Measurements from ENCODE around the gene ERBB4. TPM values are rescaled to one million over a fixed set of nuclear protein-coding genes. Genes with fewer than 3 reads are reported as not detected.

The ERBB4 gene
- total RNA-seq, 1 donor from 2014 or later = 1.7 TPM

- intact Hi-C loops (cut with DNase I) = no loop called here
- H3K9me3 ChIP-seq = no peaks in the 10 kb centered on the region
- DNase-seq (ENCODE audit: low spot score in 2 of 2) = no peak
Measured at GRCh38 chr2:211404098-211404497, 1134.5 kb downstream of the ERBB4 start.

DNA sequence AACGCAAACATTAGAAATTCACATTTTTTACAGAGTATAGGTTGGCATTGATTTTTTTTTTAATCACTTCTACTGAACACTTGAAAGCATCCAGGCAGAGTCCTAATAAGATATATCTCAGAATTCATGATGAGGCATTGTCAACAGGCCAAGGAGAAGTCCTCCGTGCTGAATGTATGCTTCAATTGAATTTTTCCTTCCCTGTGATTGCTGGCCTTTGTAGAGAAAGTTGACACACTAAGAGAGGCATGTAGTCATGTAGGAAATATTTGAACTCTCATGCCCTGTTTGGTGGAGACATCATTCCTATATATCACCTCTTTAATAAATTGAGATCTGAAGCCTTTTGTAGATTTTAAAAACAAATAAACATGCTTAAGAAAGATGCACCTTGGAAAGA, 1137.3 kb downstream of the ERBB4 start:
- intact Hi-C loops (cut with DNase I) = no loop called here
- Histone ChIP-seq H3K4me3 (no peak overlapping the region), H3K9me3 (no peaks in the 10 kb centered on the region), H3K27me3 (no peaks in the 10 kb centered on the region), H3K27ac (no peak overlapping the region), H3K4me1 (no peaks in the 10 kb centered on the region), H3K36me3 (no peaks in the 10 kb centered on the region)
- TF ChIP-seq CTCF (IDR thresholded peaks at IDR 0.05) = no peak
- DNase-seq (ENCODE audit: low spot score in 2 of 2) = no peak

More at GRCh38 chr2:211404098-211404497, 1134.5 kb downstream of the ERBB4 start:
- Histone ChIP-seq H3K4me1 (no peaks in the 10 kb centered on the region), H3K4me3 (no peak overlapping the region), H3K36me3 (no peaks in the 10 kb centered on the region), H3K27me3 (no peaks in the 10 kb centered on the region), H3K27ac (no peak overlapping the region)
- TF ChIP-seq CTCF (IDR thresholded peaks at IDR 0.05) = no peak

DNA sequence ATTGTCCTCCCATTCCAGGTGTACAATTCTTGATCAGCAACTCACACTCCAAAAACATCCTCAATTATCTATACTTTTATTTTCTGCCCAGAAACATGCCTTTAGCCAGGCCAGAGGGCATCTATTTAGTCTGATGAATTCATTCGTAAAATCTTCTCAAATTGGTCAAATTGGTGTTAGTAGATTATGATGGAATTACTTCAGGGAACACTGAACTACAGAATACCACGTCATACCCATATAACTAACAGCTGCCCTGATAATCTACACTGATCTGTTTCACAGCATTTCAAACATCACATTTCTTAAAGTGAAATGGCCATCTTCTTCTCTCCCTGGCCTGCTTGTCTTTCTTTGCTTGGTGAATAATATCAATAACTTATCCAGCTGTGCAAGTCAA, 1140.8 kb downstream of the ERBB4 start:
- Histone ChIP-seq H3K4me3 (no peak overlapping the region), H3K4me1 (no peaks in the 10 kb centered on the region), H3K9me3 (no peaks in the 10 kb centered on the region), H3K27me3 (no peaks in the 10 kb centered on the region), H3K36me3 (no peaks in the 10 kb centered on the region), H3K27ac (no peak overlapping the region)
- DNase-seq (ENCODE audit: low spot score in 2 of 2) = no peak
- TF ChIP-seq CTCF (IDR thresholded peaks at IDR 0.05) = no peak
- intact Hi-C loops (cut with DNase I) = no loop called here

DNA sequence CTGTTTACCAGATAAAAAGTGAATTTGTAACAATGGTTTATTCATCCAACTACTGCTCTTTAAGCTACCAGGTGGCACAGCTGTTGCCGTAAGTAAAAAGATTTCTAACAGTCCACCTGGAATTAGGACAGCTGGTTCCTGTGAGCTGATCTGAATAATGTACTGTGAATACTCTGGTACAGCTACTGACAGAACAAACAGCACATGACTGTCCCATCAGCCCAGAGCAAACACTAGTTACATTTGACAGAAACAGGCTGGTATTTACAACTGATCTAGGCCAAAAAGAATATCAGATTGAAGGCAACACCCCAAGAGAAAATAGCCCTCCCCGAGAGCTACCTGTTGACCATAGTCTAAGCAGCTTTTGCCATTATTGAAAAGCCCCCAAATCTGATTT, 1141.8 kb downstream of the ERBB4 start:
- H3K4me3 ChIP-seq = no peak overlapping the region
- intact Hi-C loops (cut with DNase I) = no loop called here
- H3K27ac ChIP-seq = no peak overlapping the region
- TF ChIP-seq CTCF (IDR thresholded peaks at IDR 0.05) = no peak
- H3K27me3 ChIP-seq = no peaks in the 10 kb centered on the region
- no peaks in the 10 kb centered on the region for H3K9me3 ChIP-seq
- no peak for DNase-seq (ENCODE audit: low spot score in 2 of 2)
- no peaks in the 10 kb centered on the region for H3K4me1 ChIP-seq
- H3K36me3 ChIP-seq = no peaks in the 10 kb centered on the region

- no peaks in the 10 kb centered on the region for H3K4me1 ChIP-seq
- H3K9me3 ChIP-seq = no peaks in the 10 kb centered on the region
- no peak for DNase-seq (ENCODE audit: low spot score in 2 of 2)
- H3K27ac ChIP-seq = no peak overlapping the region
- no peak for TF ChIP-seq CTCF (IDR thresholded peaks at IDR 0.05)
- peaks cover 3 to 10% of the 10 kb centered on the region in 2 donors for H3K36me3 ChIP-seq
- intact Hi-C loops (cut with DNase I) = no loop called here
- H3K27me3 ChIP-seq = no peaks in the 10 kb centered on the region
- no peak overlapping the region for H3K4me3 ChIP-seq
Measured at GRCh38 chr2:211391189-211391567, 1147.4 kb downstream of the ERBB4 start.

GRCh38 chr2:211390536-211391188, 1147.9 kb downstream of the ERBB4 start:
- H3K9me3 ChIP-seq = no peaks in the 10 kb centered on the region
- no peaks in the 10 kb centered on the region for H3K4me1 ChIP-seq
- H3K27ac ChIP-seq = no peak overlapping the region
- no peak for TF ChIP-seq CTCF (IDR thresholded peaks at IDR 0.05)
- no peaks in the 10 kb centered on the region for H3K27me3 ChIP-seq
- no peak overlapping the region for H3K4me3 ChIP-seq
- peaks cover 8 to 10% of the 10 kb centered on the region in 2 donors for H3K36me3 ChIP-seq
- no peak for DNase-seq (ENCODE audit: low spot score in 2 of 2)
- intact Hi-C loops (cut with DNase I) = no loop called here
